GM12865 (cell line): Measurements from ENCODE around the gene ABCC3.

Experiments used
- DNase-seq: peaks from one replicate; pipeline ENCODE4 v3.0.0; 2010; ENCODE audit warnings: low read depth
- H3K4me3 ChIP-seq: 2 replicates; pipeline ENCODE4 v1.5.1; 2011; ENCODE audit warnings: mild to moderate bottlenecking, low read depth, low read length, control low read depth
- TF ChIP-seq, protein P1 (sequence below): IDR thresholded peaks from 2 replicates; pipeline ENCODE4 v1.5.1; 2011; ENCODE audit warnings: low read length, control low read depth, low read depth, inconsistent platforms; ENCODE audit not compliant: insufficient read depth; ENCODE audit errors: missing control alignments

The ABCC3 gene

DNA sequence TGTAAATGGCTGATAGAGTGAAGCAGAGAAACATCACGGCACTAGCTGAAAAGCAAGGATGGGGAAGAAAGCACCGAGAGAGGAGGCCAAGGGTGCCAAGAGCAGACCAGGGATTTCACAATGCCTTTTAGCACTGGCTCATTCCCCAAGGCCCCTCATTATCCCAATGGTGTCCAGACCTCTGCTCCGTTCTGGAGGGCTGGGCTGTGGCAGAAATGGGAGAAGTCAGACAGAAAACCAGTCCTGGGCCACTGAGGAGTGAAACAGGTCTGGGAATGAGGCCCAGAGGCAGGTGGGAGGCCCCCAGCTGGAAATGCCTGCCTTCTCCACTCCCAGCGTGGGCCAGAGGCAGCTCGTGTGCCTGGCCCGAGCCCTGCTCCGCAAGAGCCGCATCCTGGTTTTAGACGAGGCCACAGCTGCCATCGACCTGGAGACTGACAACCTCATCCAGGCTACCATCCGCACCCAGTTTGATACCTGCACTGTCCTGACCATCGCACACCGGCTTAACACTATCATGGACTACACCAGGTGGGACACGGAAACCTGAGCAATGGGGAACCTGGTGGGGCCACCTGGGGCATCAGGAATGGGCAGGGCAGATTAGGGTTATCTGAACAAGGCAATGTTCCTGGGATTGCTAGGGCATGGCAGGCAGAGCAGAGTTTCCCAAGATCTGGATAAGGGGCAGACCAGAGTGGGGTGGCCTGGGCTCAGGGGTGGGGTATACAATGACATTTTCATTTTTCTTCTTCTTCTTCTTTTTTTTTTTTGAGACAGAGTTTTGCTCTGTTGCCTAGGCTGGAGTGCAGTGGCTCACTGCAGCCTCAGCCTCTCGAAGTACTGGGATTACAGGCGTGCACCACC, 52.8 kb downstream of the ABCC3 start:
- DNase-seq: no peak
- TF ChIP-seq, protein P1, sequence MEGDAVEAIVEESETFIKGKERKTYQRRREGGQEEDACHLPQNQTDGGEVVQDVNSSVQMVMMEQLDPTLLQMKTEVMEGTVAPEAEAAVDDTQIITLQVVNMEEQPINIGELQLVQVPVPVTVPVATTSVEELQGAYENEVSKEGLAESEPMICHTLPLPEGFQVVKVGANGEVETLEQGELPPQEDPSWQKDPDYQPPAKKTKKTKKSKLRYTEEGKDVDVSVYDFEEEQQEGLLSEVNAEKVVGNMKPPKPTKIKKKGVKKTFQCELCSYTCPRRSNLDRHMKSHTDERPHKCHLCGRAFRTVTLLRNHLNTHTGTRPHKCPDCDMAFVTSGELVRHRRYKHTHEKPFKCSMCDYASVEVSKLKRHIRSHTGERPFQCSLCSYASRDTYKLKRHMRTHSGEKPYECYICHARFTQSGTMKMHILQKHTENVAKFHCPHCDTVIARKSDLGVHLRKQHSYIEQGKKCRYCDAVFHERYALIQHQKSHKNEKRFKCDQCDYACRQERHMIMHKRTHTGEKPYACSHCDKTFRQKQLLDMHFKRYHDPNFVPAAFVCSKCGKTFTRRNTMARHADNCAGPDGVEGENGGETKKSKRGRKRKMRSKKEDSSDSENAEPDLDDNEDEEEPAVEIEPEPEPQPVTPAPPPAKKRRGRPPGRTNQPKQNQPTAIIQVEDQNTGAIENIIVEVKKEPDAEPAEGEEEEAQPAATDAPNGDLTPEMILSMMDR: no peak
- H3K4me3 ChIP-seq: no peak overlapping the region

DNA sequence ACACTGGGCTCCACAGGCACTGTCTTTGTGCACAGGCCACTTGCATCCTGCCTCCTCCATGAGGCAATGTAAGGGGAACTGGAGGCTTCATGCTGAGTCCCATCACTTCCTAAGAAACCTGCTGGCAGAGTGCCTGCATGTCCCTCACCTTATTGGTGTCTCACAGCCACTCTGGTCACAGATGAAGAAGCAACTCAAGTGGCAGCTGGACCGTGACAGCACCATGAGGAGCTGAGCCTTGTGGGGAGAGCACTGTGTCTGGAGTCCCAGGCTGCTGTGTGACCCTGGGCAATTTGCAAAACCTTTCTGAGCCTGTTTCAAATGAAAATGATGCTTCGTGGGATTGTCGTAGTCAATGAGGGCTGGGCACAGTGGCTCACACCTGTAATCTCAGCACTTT, 53.6 kb downstream of the ABCC3 start:
- TF ChIP-seq, protein P1: no peak
- DNase-seq: peak; percentile 19

DNA sequence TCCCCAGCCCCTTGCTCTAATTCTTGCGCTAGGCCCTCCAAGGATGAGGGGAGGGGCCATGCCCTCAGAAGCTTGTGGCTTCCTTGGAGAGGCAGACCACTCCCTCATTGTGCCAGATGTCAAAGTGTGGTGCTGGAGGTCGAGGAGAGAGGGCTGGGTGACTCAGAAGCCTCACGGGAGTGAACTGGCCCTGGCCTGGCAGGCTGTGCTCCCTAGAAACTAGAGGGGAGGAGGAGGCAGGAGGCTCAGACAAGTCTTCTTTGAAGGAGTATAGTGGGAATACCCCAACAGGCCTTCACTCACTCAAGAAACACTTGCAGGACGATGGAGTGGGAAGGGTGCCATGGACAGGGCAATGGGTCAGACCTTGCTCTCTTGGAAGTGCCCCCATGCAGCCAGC, 54.6 kb downstream of the ABCC3 start:
- TF ChIP-seq, protein P1: no peak
- DNase-seq: no peak

More for the DNA sequence above, 53.6 kb downstream of the ABCC3 start:
- no peak overlapping the region for H3K4me3 ChIP-seq

DNA sequence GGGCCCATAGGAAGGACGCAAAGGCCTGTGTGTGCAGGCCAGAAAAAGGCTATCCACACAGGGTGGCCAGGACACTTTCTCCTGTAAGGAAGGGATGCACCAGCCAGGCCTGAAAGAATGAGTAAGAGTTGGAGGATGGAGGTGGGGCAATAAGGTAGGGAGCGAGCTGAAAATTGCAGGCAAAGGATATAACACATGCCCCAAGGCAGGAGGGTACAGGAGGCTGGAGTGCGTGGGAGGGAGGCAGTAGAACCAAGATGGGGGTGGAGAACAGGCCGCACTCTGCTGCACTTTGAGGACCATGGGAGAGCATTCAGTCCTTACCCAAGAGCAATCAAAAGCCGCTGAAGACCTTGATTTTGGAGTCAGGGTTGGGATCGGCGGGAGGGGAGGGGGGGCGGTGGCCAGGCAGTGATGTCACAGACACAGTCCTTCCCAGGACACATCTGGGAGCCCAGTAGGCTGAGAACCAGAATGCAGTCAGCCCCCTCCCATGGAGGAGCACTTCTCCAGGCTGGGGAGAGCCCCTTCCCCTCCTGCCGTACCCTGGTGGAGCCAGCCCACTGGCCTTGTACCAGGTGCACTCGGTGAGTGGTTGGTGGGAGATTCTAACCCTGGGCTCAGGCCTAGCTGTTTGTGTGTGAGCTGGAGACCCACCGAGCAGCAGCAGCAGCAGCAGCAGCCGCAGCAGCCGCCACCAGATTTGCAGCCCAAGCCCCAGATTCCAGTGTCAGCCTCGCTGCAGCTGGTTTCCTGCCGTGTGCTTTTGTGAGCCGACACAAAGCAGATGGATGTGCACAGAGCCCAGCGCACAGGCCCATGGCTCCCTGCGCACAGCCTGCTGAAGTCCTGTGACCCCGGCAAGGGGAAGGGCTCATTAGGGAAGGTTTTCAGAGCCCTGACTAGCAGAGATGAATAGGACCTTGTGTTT, 55.5 kb downstream of the ABCC3 start:
- TF ChIP-seq, protein P1: no peak
- no peak overlapping the region for H3K4me3 ChIP-seq

More for the DNA sequence above, 54.6 kb downstream of the ABCC3 start:
- no peak overlapping the region for H3K4me3 ChIP-seq

DNA sequence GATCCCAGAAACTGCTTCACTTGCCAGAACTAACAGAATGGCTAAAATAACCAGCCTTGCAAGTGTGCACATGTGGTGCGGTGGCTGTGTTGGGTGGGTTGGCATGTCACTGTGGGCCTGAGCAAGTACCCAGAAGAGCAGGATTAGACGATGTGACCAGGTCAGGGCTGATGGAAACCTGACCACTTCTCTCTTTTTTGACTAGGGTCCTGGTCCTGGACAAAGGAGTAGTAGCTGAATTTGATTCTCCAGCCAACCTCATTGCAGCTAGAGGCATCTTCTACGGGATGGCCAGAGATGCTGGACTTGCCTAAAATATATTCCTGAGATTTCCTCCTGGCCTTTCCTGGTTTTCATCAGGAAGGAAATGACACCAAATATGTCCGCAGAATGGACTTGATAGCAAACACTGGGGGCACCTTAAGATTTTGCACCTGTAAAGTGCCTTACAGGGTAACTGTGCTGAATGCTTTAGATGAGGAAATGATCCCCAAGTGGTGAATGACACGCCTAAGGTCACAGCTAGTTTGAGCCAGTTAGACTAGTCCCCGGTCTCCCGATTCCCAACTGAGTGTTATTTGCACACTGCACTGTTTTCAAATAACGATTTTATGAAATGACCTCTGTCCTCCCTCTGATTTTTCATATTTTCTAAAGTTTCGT, 56.3 kb downstream of the ABCC3 start:
- H3K4me3 ChIP-seq: no peak overlapping the region
- DNase-seq: no peak
- TF ChIP-seq, protein P1: no peak

More for the DNA sequence above, 55.5 kb downstream of the ABCC3 start:
- no peak for DNase-seq

DNA sequence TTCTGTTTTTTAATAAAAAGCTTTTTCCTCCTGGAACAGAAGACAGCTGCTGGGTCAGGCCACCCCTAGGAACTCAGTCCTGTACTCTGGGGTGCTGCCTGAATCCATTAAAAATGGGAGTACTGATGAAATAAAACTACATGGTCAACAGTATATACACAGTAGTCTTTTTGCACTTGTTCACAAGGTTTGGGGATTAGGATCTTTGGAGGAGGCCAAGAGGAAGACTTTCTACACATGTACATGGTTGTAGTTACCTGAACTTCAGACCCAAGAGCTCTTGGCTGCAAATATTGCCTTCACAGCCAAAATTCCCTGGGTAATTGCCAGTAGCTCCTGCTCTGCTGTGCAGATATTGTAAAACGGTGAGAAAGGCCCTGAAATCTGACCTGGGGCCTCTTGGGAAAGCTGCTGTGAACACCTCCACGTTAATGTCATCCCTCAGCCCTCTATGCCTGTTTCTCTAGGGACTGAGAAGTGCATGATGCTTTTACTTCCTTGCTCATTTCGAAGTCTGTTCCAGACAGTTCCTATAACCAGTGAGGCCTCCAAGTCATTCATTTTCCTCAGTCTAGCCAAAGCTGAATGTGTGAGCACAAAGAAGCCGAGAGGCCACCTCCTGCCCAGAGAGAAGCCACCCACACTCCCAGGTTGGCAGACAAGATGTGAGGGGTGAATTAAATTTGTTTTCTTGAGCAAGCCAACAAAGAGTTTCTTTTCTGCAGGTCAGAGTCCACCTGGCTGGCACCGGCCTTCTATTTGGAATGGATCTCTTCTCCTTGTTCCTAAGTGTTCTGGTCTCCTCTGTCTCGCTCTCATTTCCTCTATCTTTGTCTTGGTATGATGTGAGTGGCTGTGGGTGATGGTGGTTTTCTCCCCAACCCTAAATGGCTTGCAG, 57.1 kb downstream of the ABCC3 start:
- TF ChIP-seq, protein P1: no peak
- H3K4me3 ChIP-seq: no peak overlapping the region

More for the DNA sequence above, 57.1 kb downstream of the ABCC3 start:
- no peak for DNase-seq
